IPS-15b (cell line): ENCODE data around the gene NRP1.

ENCODE experiments used
- H3K27me3 ChIP-seq: one replicate; pipeline ENCODE4 v1.6.1; 2013; ENCODE audit warnings: low read length; ENCODE audit not compliant: control insufficient read depth, insufficient read depth
- H3K36me3 ChIP-seq: one replicate; pipeline ENCODE4 v1.6.1; 2013; ENCODE audit warnings: low read length; ENCODE audit not compliant: control insufficient read depth, insufficient read depth
- H3K4me1 ChIP-seq: one replicate; pipeline ENCODE4 v1.6.1; 2013; ENCODE audit warnings: mild to moderate bottlenecking, low read length; ENCODE audit not compliant: control insufficient read depth, insufficient read depth
- H3K4me3 ChIP-seq: one replicate; pipeline ENCODE4 v1.5.1; 2013; ENCODE audit warnings: low read depth, low read length
- H3K9ac ChIP-seq: one replicate; pipeline ENCODE4 v1.6.1; 2013; ENCODE audit warnings: low read depth, mild to moderate bottlenecking, low read length
- H3K9me3 ChIP-seq: one replicate; pipeline ENCODE4 v1.6.1; 2013; ENCODE audit warnings: mild to moderate bottlenecking, low read length; ENCODE audit not compliant: control insufficient read depth, insufficient read depth

The NRP1 gene

DNA sequence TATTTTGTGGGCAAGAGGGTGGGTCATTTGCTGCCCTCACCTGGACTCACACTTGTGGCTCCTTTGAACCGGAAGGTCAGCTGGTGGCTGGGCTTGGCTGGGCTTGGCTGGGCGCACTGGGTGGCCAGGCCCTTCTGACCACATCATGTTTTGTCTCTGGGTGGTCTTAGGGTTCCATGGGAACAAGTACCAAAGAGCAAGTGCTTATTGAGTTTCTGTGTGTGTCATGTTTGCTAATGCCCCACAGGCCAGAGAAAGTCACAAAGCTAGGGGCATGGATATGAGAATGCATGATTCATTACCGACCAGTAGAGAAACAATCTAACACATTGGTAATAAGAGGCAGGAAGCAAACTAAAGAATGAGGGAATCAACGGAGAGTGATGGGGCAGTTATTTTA lies 33.6 kb upstream of the NRP1 start:
- Histone ChIP-seq H3K27me3 (no peaks in the 10 kb centered on the region), H3K4me1 (no peaks in the 10 kb centered on the region), H3K4me3 (no peak overlapping the region)

DNA sequence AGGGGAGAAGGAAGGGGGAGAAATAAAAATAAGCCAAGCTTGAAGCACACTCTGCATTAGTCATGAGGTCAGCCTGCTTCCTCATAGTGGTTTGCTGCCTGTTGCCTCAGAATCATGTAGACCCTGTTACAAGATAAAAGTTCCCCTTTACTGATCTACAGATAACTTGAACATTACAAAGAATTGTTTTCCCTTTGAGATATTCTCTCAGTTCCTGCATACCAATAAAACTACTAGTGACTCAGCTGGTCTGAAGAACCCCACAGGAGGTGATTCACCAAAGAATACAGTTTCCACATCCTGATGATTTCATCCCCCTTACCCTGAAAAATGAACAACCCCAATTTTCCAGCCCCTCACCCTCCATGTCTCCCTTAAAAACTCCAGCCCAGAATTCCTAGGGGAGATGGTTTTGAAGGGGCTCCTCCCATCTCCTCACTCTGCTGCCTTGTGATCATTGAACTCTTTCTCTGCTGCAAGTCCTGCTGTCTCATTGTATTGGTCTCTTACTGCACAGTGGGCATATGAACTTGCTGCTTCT lies 31.5 kb upstream of the NRP1 start:
- Histone ChIP-seq H3K9me3 (no peaks in the 10 kb centered on the region), H3K36me3 (no peaks in the 10 kb centered on the region), H3K9ac (no peak overlapping the region), H3K4me3 (no peak overlapping the region), H3K4me1 (no peaks in the 10 kb centered on the region), H3K27me3 (no peaks in the 10 kb centered on the region)

More for the DNA sequence above, 33.6 kb upstream of the NRP1 start:
- Histone ChIP-seq H3K36me3 (no peaks in the 10 kb centered on the region), H3K9me3 (no peaks in the 10 kb centered on the region), H3K9ac (no peak overlapping the region)

DNA sequence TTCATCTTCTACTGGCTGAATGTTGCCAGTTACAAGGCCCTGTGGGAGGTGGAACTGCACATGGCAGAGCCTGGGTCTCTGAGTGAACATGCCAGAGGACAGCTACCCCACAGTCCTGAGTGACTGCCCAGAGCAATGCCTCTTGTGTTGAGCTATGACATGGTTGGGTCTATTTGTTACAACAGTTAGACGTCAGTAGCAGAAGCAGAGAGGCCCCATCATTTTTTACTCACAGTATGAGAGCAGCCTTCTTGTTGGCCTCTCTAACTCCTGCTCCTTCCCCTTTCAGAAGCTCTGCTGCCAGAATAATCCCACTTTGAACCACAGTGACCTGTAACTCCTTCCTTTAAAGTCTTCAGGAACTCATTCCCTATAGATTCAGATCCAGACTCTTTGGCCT lies 30.8 kb upstream of the NRP1 start:
- no peak overlapping the region for H3K4me3 ChIP-seq
- H3K9ac ChIP-seq: no peak overlapping the region
- no peaks in the 10 kb centered on the region for H3K27me3 ChIP-seq
- H3K4me1 ChIP-seq: no peaks in the 10 kb centered on the region
- no peaks in the 10 kb centered on the region for H3K36me3 ChIP-seq
- no peaks in the 10 kb centered on the region for H3K9me3 ChIP-seq

DNA sequence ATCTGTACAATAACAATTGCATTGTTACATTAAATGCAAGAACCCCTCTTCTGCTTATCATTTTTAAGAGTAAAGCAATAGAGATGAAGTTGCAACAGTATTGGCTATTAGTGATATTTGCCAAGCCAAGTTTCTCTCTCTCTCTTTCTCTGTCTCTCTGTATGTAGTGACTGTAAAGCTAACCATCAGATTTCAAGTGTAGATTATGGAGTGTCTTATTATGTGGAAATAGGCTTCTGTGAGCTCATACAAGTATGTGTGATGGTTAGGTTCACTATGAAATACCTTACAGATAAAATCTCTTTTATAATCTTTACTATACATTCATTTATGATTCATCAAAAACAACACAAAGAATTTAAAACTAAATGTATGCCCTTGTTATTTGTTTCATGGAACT lies 28.6 kb upstream of the NRP1 start:
- no peaks in the 10 kb centered on the region for H3K27me3 ChIP-seq
- no peak overlapping the region for H3K4me3 ChIP-seq
- no peaks in the 10 kb centered on the region for H3K9me3 ChIP-seq
- no peak overlapping the region for H3K9ac ChIP-seq
- no peaks in the 10 kb centered on the region for H3K36me3 ChIP-seq
- H3K4me1 ChIP-seq: no peaks in the 10 kb centered on the region

DNA sequence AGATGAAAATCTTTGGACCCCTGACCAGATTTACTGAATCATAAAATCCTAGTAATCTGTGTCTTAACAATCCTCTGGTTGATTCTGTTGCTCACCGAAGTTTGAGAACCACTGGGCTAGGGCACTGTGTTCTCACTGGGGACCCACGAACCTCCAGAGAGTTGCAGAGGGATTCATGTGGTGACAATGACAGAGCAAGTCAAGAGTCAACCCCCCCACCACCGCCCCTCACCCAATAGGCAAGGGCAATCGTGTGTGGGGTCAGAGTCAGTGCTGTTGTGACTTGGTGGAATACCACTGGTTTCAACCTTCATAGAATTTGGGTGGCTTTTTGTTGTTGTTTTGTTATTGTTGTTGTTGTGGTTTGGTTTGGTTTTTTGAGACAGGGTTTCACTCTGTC lies 23.5 kb upstream of the NRP1 start:
- H3K36me3 ChIP-seq: no peaks in the 10 kb centered on the region
- no peaks in the 10 kb centered on the region for H3K9me3 ChIP-seq
- H3K9ac ChIP-seq: no peak overlapping the region
- no peaks in the 10 kb centered on the region for H3K4me1 ChIP-seq
- H3K4me3 ChIP-seq: no peak overlapping the region
- H3K27me3 ChIP-seq: no peaks in the 10 kb centered on the region

DNA sequence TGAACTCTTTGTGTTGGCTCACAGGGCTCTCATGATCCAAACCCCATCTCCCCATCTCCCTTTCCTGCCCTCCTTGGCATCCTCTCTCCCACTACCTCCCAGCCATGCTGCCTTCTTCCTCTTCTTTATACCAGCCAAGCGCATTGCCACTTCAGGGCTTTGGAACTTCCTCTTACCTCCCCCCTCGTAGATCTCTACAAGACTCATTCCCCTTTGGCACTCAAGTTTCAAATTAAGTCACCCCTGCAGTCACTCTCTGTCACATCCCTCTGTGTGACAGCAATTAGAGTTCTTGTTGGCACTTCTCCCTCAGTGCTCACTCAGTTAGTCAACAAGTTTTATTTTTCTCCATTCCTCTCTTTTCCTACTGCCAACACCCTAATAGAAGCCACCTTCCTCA lies 20.8 kb upstream of the NRP1 start:
- H3K9ac ChIP-seq: no peak overlapping the region
- H3K27me3 ChIP-seq: no peaks in the 10 kb centered on the region

DNA sequence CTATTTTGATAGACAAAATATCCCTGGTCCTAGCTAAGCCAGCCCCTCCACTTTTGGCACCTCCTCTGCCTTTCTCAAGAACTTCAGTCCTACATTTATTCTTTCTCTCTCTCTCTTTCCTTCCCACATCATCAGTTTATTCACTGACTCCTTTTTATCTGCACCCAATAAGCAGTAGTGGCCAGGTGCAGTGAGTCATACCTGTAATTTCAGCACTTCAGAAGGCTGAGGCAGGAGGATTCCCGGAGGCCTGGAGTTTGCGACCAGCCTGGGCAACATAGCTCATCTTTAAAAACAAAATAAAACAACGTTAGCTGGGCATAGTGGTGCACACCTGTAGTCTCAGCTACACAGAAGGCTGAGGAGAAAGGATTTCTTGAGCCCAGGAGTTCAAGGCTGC lies 19.4 kb upstream of the NRP1 start:
- no peak overlapping the region for H3K9ac ChIP-seq
- no peaks in the 10 kb centered on the region for H3K9me3 ChIP-seq
- no peaks in the 10 kb centered on the region for H3K36me3 ChIP-seq
- H3K4me1 ChIP-seq: no peaks in the 10 kb centered on the region
- H3K27me3 ChIP-seq: no peaks in the 10 kb centered on the region
- H3K4me3 ChIP-seq: no peak overlapping the region

More for the DNA sequence above, 20.8 kb upstream of the NRP1 start:
- no peaks in the 10 kb centered on the region for H3K36me3 ChIP-seq
- H3K4me3 ChIP-seq: no peak overlapping the region
- no peaks in the 10 kb centered on the region for H3K4me1 ChIP-seq
- H3K9me3 ChIP-seq: no peaks in the 10 kb centered on the region

DNA sequence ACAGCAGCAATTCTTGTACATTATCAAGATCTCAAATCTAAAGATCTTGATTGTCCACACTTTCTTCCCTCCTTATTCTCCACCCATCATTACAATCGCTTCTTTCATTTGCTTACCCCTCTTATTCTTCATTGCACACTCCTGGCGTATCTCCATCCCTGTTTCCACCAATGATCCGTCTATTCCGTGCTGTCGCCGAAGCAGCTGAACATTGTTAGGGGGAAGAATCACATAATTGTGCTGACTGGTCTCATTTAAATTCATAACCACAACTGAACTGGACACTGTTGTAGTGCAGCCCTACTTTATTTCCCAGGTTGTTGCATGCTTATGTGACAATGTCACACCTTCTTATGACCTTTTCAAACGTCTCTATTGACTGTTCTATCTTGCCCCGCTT lies 18.9 kb upstream of the NRP1 start:
- no peak overlapping the region for H3K4me3 ChIP-seq
- no peaks in the 10 kb centered on the region for H3K36me3 ChIP-seq
- no peak overlapping the region for H3K9ac ChIP-seq
- H3K9me3 ChIP-seq: no peaks in the 10 kb centered on the region
- no peaks in the 10 kb centered on the region for H3K4me1 ChIP-seq
- H3K27me3 ChIP-seq: no peaks in the 10 kb centered on the region

DNA sequence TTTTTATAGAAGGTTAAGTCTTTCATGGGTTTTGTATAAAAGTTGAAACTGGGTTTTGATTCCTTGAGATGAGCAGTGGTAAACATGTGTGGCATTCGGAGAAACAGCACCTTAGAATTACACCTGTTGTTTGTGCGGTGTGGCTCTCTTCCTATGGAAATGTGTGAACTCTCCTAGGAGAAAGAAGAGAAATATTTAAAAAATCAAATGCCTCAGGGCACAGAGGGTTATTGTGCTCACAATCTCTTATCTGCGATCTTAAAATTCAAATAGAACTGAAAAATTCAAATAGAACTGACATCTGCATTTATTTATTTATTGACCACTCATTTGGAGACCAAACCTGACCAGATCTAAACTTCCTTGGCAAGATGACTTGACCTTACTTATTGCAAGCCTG lies 18.1 kb upstream of the NRP1 start:
- no peak overlapping the region for H3K4me3 ChIP-seq
- H3K36me3 ChIP-seq: no peaks in the 10 kb centered on the region
- H3K27me3 ChIP-seq: no peaks in the 10 kb centered on the region
- H3K9ac ChIP-seq: no peak overlapping the region
- H3K4me1 ChIP-seq: no peaks in the 10 kb centered on the region
- no peaks in the 10 kb centered on the region for H3K9me3 ChIP-seq

DNA sequence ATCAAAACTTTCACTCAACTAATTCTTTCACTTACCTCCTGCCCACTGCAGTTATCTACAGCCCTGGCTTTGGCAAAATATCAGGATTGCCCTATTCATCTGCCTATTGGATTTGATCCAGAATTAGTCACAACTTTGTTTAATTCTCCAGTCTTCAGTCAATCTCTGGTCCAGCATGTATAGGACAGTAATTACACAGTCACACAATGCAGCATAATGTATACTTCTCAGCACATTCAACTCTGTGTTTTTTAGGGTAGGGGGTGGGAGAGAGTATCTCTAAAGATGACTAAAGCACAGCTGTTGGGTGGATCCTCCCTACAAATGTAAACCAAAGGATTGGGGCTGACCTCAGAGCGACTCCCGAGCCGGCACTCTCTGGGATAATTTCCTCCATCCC lies 17.7 kb upstream of the NRP1 start:
- H3K9ac ChIP-seq: no peak overlapping the region
- no peaks in the 10 kb centered on the region for H3K4me1 ChIP-seq
- H3K4me3 ChIP-seq: no peak overlapping the region
- no peaks in the 10 kb centered on the region for H3K27me3 ChIP-seq
- no peaks in the 10 kb centered on the region for H3K36me3 ChIP-seq
- no peaks in the 10 kb centered on the region for H3K9me3 ChIP-seq

DNA sequence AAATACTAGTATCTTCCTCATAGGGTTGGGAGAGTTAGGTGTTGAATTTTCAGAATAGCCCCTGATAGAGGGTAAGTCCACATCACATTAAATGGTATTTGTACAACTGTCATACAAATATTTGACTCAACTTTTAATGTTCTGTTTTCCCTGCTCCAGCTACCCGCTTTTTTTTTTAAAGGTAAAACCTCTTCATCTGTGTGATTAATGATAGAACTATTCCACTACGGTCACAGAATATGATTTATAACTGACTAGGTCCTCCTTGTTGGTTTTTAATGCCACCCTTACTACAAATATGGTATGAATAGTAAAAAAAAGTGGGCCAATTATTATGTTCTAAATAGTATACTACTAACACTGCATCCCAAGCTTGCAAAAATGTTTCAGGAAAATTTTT lies 15.6 kb upstream of the NRP1 start:
- Histone ChIP-seq H3K4me1 (no peaks in the 10 kb centered on the region), H3K9me3 (no peaks in the 10 kb centered on the region), H3K36me3 (no peaks in the 10 kb centered on the region), H3K4me3 (no peak overlapping the region), H3K9ac (no peak overlapping the region), H3K27me3 (no peaks in the 10 kb centered on the region)

DNA sequence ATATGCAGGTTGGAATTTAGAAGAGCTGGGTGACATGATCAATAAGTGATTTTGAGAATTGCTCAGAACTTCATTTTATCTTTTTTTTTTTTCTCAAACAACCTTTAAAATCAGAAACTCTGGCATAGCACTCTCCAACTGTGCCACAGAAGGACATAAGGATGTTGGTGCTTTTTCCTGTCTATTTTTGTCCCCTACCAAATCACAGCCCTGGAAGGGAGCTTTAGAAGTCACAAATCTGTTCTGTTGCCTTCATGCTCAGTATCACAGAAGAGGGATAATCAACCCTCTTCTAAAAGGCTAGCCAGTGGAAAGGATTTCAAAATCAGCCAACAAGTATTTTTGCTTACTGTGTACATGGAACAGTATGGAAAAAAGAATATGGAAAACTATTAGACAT lies 14.8 kb upstream of the NRP1 start:
- no peaks in the 10 kb centered on the region for H3K4me1 ChIP-seq
- H3K9me3 ChIP-seq: no peaks in the 10 kb centered on the region
- no peak overlapping the region for H3K9ac ChIP-seq
- no peaks in the 10 kb centered on the region for H3K27me3 ChIP-seq
- no peaks in the 10 kb centered on the region for H3K36me3 ChIP-seq
- H3K4me3 ChIP-seq: no peak overlapping the region

DNA sequence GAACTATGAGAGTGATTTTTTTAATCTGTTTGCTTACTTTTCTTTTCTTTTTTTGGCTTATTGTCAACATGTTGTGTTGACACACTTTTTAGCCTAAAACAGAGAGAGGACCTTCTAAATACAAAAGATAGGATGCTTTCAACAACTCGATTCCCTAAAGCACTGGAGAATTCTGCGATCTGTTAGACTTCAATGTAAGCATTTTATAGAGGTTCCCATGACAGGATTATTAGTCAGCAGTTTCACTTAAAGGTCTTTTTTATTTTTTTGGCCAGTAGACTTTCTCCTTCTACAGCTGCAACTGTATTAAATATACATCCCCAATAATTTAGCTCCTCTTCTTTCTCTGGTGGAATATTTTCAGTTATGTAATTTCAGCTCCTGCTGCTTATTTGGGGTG lies 12.7 kb upstream of the NRP1 start:
- Histone ChIP-seq H3K4me1 (peaks cover under 1% of the 10 kb centered on the region), H3K4me3 (no peak overlapping the region), H3K9ac (no peak overlapping the region), H3K27me3 (no peaks in the 10 kb centered on the region), H3K9me3 (no peaks in the 10 kb centered on the region), H3K36me3 (no peaks in the 10 kb centered on the region)
